ENCODE data around the gene SH3TC1. TPM values are rescaled to one million over a fixed set of nuclear protein-coding genes. Genes with fewer than 3 reads are reported as not detected.

SH3TC1 gene
- total RNA-seq, 1 donor from 2014 or later, result 1.2 TPM

DNA sequence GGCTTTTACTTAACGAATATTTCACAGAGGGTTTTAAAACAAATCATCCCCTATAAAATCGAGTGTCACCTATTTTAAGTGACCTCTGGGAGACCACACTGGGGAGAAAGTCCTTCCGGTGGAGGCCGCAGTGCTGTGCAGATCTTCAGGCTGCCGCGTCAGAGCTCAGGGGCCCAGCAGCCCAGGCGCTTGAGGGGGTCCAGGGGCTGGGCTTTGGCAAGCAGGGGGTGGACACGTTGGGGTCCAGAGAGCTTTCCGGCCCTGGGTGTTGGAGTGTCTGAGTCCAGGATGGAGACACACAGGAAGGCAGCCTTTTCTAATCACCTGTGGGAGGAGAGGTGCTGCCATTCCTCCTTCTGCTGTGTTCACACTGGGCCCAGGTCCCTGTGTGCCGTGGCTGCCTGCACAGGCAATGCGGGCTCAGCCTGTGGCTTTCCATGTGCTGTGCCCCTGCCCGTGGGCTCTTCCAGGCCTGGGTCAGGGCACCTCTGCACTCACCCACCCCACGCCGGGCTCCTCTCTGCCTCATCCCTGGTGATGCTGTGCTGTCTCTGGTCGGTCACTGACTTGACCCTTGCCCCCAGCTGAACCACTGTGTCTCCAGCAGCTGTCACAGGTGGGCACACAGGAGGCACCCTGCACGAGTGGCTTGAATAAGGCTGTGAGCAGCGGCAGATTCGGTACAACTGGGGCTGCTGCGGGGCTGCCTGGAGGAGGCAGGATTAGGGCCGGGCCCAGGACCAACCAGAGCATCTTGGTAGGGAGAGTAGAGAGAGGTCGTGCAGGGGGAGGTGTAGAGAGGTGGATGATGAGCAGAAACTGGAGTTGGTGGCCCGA lies 80.4 kb downstream of the SH3TC1 start:
- DNase-seq (ENCODE audit: low spot score), result peak; percentile 78
- H3K27ac Mint-ChIP-seq (ENCODE audit: unreplicated experiment), result peak overlapping the region; percentile 51

GRCh38 chr4:8280158-8280875 lies 81.2 kb downstream of the SH3TC1 start:
- H3K36me3 Mint-ChIP-seq (ENCODE audit: low read depth), result no peaks in the 10 kb centered on the region
- H3K4me1 Mint-ChIP-seq (ENCODE audit: low read depth), result peaks cover 29% of the 10 kb centered on the region
- no peak overlapping the region for H3K4me3 Mint-ChIP-seq (ENCODE audit: unreplicated experiment)
- no peak overlapping the region for H3K27ac Mint-ChIP-seq (ENCODE audit: unreplicated experiment)
- peaks cover 1% of the 10 kb centered on the region for H3K27me3 Mint-ChIP-seq (ENCODE audit: low read depth)
- TF ChIP-seq CTCF (IDR thresholded peaks at IDR 0.05), result no peak
- peak; percentile 77 for DNase-seq (ENCODE audit: low spot score)
- no peaks in the 10 kb centered on the region for H3K9me3 Mint-ChIP-seq (ENCODE audit: low read depth)

More for the DNA sequence above, 80.4 kb downstream of the SH3TC1 start:
- Mint-ChIP-seq H3K27me3 (ENCODE audit: low read depth) (no peaks in the 10 kb centered on the region), H3K4me3 (ENCODE audit: unreplicated experiment) (no peak overlapping the region), H3K36me3 (ENCODE audit: low read depth) (no peaks in the 10 kb centered on the region), H3K4me1 (ENCODE audit: low read depth) (peaks cover 36% of the 10 kb centered on the region), H3K9me3 (ENCODE audit: low read depth) (no peaks in the 10 kb centered on the region)
- no peak for TF ChIP-seq CTCF (IDR thresholded peaks at IDR 0.05)

DNA sequence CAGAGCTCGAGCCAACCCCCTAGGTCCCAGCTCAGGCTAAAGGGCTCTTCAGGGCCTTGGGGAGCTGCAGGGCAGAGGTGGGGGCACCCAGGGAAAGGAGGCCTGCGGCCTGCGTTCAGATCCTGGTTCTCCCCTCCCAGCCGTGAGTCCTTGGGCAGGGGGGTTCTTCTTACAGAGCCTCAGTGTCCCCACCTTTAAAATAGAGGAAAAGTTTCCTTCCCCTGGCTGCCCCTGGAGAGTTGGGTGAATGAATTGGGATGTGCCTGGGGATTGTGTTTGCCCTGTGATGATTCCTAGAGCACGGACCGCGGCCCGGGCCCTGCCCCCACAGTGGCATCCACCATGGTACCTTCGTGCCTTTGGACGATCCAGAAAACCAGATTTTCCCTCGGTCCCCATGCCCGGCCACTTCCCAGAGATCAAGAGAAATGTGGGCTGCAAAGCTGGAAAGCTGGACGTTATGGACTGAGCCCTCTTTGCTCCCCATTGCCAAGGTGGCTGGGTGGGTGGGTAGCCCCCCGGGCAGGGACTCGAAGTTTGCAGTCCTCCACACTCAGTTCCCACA lies 81.9 kb downstream of the SH3TC1 start:
- Mint-ChIP-seq H3K4me1 (ENCODE audit: low read depth) (peaks cover 29% of the 10 kb centered on the region), H3K27ac (ENCODE audit: unreplicated experiment) (no peak overlapping the region), H3K36me3 (ENCODE audit: low read depth) (no peaks in the 10 kb centered on the region), H3K4me3 (ENCODE audit: unreplicated experiment) (no peak overlapping the region), H3K9me3 (ENCODE audit: low read depth) (no peaks in the 10 kb centered on the region), H3K27me3 (ENCODE audit: low read depth) (peaks cover 3% of the 10 kb centered on the region)
- DNase-seq (ENCODE audit: low spot score), result peak; percentile 53
- TF ChIP-seq CTCF (IDR thresholded peaks at IDR 0.05), result no peak

DNA sequence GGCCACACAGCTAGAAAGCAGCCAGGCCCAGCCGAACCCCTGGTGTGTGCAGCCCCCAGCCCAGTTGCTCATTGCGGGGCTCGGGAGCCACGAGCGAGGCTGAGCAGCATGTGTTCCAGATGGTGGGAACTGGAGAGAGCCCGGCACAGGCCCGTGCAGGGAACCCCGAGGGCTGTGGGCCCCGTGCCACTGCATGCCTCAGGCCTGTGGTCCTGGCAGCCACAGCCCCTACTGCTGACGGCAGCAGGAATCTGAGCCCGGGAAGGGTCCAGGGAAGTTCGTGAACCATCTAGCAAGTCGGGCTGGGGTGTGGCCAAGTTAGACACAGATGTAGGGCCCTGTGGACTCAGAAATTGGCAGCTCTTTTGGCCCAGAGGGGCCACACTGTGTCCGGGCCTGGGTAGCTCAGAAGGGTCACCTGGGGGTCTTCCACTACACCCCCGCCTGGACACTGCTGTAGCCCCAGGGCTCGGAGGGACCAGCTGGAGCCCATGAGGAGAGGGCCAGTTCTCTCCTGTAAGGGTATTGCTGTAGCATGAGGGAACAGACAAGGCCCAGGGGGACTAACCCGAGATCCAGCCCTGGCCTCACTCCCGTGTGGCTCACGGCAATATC lies 82.5 kb downstream of the SH3TC1 start:
- H3K4me1 Mint-ChIP-seq (ENCODE audit: low read depth), result peaks cover 22% of the 10 kb centered on the region
- no peaks in the 10 kb centered on the region for H3K36me3 Mint-ChIP-seq (ENCODE audit: low read depth)
- DNase-seq (ENCODE audit: low spot score), result no peak
- no peak for TF ChIP-seq CTCF (IDR thresholded peaks at IDR 0.05)
- no peak overlapping the region for H3K4me3 Mint-ChIP-seq (ENCODE audit: unreplicated experiment)
- no peaks in the 10 kb centered on the region for H3K9me3 Mint-ChIP-seq (ENCODE audit: low read depth)
- H3K27ac Mint-ChIP-seq (ENCODE audit: unreplicated experiment), result no peak overlapping the region
- H3K27me3 Mint-ChIP-seq (ENCODE audit: low read depth), result peaks cover 3% of the 10 kb centered on the region

DNA sequence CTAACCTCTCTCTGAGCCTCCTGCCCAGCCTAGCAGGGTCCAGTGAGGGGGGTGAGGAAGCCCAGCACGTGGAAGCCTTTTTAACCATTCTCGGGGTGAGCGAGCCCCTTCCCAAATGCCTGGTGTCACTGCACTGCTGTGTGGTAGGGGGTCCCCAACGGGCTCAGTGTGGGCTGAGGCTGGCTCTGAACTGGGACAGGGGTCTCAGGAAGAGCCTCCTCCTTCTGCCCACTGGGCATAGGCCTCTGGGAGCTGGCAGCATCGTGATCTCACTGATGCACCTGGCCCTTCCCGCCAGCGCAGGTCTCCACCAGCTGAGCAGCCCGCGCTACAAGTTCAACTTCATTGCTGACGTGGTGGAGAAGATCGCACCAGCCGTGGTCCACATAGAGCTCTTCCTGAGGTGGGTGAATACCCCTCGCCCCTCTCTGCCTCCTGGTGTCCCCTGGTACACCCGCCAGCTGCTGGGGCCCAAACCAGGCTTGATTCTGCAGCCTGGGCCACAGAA lies 83.1 kb downstream of the SH3TC1 start:
- no peak overlapping the region for H3K4me3 Mint-ChIP-seq (ENCODE audit: unreplicated experiment)
- DNase-seq (ENCODE audit: low spot score), result peak; percentile 84
- no peaks in the 10 kb centered on the region for H3K36me3 Mint-ChIP-seq (ENCODE audit: low read depth)
- H3K27ac Mint-ChIP-seq (ENCODE audit: unreplicated experiment), result no peak overlapping the region
- no peaks in the 10 kb centered on the region for H3K9me3 Mint-ChIP-seq (ENCODE audit: low read depth)
- no peak for TF ChIP-seq CTCF (IDR thresholded peaks at IDR 0.05)
- H3K4me1 Mint-ChIP-seq (ENCODE audit: low read depth), result peaks cover 18% of the 10 kb centered on the region
- H3K27me3 Mint-ChIP-seq (ENCODE audit: low read depth), result peaks cover 3% of the 10 kb centered on the region

All from chondrocyte (in vitro differentiated cells).